ENCODE data around the gene HSPB6.

HSPB6 gene

GRCh38 chr19:35764432-35765315 lies 7.8 kb upstream of the HSPB6 start:
- no peak for DNase-seq (ENCODE audit: low spot score)

- no peak for DNase-seq (ENCODE audit: low spot score)
Measured at GRCh38 chr19:35760711-35761349, 4.0 kb upstream of the HSPB6 start.

- no peak for DNase-seq (ENCODE audit: low spot score)
Measured at GRCh38 chr19:35759697-35760096, 2.9 kb upstream of the HSPB6 start.

- peak; percentile 99 for DNase-seq (ENCODE audit: low spot score)
Measured at GRCh38 chr19:35757749-35758608, 1.1 kb upstream of the HSPB6 start, which contains the start of gene PROSER3. TSS of gene PROSER3 (plus strand) at chr19:35758176. CDS start at chr19:35758216, 40 bp downstream.

- no peak for DNase-seq (ENCODE audit: low spot score)
Measured at GRCh38 chr19:35757231-35757748, 461 bp upstream of the HSPB6 start.

DNA sequence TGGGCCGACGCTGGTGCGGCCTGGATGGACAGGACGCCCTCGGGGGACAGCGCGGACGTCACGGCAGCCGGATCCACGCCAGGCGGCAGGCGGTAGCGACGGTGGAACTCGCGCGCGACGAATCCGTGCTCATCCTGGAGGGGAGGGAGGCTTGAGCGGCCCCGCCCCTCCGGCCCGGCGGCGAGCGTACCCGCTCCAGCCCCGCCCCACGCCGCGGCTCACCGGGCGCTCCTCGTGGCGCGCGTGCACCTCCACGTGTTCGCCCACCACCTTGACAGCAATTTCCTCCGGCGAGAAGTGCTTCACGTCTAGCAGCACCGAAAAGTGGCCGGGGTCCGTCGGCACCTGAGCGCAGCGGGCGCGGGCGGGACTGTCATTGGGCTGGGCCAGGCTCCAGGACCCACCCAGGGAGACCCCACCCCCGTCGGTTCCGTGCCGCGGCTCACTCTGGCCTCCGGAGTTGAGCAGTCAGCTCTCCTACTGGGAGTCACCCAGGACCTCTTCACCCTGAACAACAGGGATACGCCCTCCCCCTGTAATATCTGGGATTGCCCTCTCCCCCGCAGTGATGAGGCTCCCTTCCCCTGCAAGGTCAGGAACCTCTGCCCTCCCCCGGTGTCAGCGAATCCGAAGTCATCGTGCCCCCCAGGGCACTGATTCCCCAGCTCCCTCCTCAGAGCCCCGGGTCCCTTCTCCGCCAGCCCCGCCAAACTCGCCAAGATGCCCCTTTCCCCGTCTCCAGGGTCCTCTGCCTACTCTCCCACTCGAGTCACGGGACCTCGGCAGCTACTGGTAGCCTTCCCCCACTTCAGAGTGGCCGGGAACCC lies 1.1 kb downstream of the HSPB6 start:
- DNase-seq (ENCODE audit: low spot score): no peak

DNA sequence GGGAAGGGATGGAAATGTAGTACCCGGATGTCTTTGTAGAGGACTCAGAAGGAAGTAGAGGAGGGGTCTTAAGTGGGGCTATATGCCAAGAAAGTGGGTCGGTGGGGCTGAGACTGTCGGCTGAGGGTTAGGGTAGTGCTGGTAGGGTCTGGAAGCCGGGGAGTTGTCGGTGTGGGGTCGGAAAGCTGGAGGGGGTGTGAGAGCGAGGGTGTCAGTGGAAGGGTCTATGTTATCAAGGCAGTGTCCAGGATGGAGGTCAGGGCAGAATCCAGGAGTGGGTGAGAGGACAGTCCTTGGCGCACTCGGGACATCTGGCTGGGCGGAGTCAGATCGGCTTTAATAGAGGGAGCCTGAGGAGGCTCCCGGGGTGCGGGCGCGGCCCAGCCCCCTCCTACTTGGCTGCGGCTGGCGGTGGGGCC lies 1.7 kb downstream of the HSPB6 start:
- DNase-seq (ENCODE audit: low spot score): no peak

- DNase-seq (ENCODE audit: low spot score): no peak
Measured at GRCh38 chr19:35754370-35755130, 2.3 kb downstream of the HSPB6 start.

- no peak for DNase-seq (ENCODE audit: low spot score)
Measured at GRCh38 chr19:35753634-35754369, 3.0 kb downstream of the HSPB6 start.

- DNase-seq (ENCODE audit: low spot score): no peak
Measured at GRCh38 chr19:35752746-35753350, 4.0 kb downstream of the HSPB6 start.

DNA sequence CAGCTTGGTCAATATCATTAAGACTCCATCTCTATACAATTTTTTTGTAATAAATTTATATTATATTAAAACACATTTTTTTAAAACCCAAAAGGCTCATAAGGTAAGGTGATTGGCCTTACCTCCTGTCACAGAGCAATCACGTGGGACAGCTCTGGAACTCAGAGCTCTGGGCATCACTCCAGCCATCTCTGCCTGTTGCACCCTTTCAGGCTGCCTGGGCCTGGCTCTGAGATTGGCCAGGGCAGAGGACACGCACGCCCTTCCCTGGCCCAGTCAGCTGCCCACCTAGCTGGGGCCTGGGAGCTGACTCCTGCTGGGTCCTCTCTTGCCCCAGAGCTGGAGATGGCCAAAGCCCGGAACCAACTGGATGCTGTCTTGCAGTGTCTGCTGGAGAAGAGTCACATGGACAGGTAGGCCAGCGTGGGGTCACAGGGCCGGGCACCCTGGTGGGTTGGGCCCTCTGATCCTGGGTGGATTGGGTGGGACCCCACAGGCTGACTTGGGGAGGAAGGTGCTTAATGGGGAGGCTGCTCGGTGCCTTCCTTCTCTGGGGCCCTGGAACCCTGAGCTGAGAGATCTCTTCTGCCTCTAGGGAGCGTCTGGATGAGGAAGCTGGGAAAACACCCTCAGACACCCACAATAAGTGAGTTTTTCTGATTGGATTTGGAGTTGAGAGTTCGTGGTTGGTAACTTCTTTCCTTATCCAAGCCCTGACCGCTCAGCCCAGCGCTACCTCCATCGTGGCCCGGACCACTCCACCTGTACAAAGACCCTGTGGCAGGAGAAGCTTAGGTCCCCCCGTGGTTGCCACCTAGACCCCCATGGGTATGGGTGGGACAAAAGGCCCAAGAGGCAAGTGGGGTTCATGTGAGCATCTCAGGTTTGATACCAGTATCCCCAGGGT lies 4.7 kb downstream of the HSPB6 start:
- no peak for DNase-seq (ENCODE audit: low spot score)

- no peak for DNase-seq (ENCODE audit: low spot score)
Measured at GRCh38 chr19:35750167-35750566, 6.7 kb downstream of the HSPB6 start.

DNA sequence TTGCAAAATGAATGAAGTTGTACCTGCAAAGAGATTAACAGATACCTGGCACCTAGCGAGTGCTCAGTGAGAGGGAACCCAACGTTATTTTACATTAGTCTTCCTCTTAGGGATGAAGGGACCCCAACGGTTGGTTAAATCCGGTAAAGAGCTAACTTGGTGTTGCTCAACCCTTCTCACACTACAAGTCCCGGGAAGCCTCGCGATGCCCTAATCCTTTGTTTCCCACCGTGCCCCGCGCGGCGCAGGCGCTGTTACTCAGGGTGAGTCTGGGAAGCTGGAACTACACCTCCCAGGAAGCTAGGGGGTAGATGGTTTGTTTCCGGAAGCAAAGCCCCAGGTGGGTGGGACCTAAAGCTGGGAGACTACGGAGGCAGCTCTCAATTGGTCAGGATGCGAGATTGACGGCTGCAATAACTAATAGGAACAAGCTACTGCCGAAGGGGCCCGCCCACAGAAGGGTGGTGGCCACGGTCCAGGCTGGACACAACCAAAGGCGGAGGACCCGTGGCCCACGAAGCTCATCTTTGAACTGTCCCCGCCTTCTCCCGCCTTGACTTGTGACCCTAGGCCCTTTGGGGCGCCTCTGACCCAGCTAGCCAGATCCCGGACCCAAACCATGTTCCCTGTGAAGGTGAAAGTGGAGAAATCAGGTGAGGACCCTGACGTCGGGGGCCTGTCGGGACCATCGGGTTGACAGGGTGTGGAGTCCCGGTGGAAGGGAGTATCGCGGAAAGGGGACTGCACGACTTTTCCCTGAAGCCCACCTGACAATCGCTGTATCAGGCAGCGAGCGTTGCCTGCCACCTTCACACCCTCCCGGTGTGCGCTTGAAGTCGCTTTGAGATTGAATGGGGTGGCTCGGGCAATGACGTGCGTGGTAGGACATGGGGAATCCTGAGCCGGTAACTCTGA lies 8.5 kb downstream of the HSPB6 start, which contains the start of gene LIN37:
Gene LIN37, plus strand, starts transcription at position 471 of the 915 bp plus-strand sequence. Its CDS starts 149 bp downstream, at position 620.
- peak; percentile 93 for DNase-seq (ENCODE audit: low spot score)

DNA sequence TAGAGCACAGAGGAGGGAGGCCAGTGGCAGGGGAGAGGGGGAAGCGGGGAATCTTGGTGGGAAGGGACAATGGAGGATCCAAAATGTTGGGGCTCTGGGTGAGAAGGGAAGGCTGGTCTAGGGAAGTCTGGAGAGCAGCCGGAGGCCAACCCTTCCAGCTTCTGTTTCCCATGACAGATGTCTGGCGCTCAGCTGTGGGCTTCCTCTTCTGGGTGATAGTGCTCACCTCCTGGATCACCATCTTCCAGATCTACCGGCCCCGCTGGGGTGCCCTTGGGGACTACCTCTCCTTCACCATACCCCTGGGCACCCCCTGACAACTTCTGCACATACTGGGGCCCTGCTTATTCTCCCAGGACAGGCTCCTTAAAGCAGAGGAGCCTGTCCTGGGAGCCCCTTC lies 10.3 kb downstream of the HSPB6 start:
- no peak for DNase-seq (ENCODE audit: low spot score)

- DNase-seq (ENCODE audit: low spot score): no peak
Measured at GRCh38 chr19:35746087-35746462, 10.8 kb downstream of the HSPB6 start.

GRCh38 chr19:35745328-35746086 lies 11.3 kb downstream of the HSPB6 start, which contains the start of the genes PSENEN and U2AF1L4:
TSS of gene PSENEN (plus strand) at chr19:35745651. CDS start at chr19:35745931, 280 bp downstream.
TSS of gene U2AF1L4 (minus strand) at chr19:35745418. CDS start at chr19:35745391, 27 bp downstream.
- DNase-seq (ENCODE audit: low spot score): peak; percentile 92
